ENCODE results near the gene KDM6A.
"Not testable (repeated sequence)": the region's sequence is repeated elsewhere in the genome, so short reads cannot be mapped to it uniquely, and the experiment has no call there.

DNA sequence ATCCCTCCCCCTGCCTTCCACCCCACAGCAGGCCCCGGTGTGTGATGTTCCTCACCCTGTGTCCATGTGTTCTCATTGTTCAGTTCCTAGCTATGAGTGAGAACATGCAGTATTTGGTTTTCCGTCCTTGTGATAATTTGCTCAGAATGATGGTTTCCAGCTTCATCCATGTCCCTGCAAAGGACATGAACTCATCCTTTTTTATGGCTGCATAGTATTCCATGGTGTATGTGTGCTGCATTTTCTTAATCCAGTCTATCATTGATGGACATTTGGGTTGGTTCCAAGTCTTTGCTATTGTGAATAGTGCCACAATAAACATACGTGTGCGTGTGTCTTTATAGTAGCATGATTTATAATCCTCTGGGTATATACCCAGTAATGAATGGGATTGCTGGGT is 200.0 kb downstream of the KDM6A start:
- not testable (repeated sequence) for TF ChIP-seq POLR2AphosphoS5 (IDR thresholded peaks at IDR 0.05; ENCODE audit: low read depth, low read length); POLR2A (IDR thresholded peaks at IDR 0.05; ENCODE audit: borderline replicate concordance, extremely low read depth, insufficient read depth, insufficient read length); SP1 (IDR thresholded peaks at IDR 0.05; ENCODE audit: low read depth); EZH2 (IDR thresholded peaks at IDR 0.05); EGR1 (IDR thresholded peaks at IDR 0.05; ENCODE audit: low read depth); MAX (IDR thresholded peaks at IDR 0.05)
- TF ChIP-seq, protein P1, sequence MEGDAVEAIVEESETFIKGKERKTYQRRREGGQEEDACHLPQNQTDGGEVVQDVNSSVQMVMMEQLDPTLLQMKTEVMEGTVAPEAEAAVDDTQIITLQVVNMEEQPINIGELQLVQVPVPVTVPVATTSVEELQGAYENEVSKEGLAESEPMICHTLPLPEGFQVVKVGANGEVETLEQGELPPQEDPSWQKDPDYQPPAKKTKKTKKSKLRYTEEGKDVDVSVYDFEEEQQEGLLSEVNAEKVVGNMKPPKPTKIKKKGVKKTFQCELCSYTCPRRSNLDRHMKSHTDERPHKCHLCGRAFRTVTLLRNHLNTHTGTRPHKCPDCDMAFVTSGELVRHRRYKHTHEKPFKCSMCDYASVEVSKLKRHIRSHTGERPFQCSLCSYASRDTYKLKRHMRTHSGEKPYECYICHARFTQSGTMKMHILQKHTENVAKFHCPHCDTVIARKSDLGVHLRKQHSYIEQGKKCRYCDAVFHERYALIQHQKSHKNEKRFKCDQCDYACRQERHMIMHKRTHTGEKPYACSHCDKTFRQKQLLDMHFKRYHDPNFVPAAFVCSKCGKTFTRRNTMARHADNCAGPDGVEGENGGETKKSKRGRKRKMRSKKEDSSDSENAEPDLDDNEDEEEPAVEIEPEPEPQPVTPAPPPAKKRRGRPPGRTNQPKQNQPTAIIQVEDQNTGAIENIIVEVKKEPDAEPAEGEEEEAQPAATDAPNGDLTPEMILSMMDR (IDR thresholded peaks at IDR 0.05 in 2 of 3, conservative IDR thresholded peaks at IDR 0.05 in 1 of 3; ENCODE audit: borderline replicate concordance in 1 of 3, insufficient read depth in 1 of 3, low read depth in 2 of 3, low read length in 2 of 3) = not testable (repeated sequence)
- TF ChIP-seq, protein P2, sequence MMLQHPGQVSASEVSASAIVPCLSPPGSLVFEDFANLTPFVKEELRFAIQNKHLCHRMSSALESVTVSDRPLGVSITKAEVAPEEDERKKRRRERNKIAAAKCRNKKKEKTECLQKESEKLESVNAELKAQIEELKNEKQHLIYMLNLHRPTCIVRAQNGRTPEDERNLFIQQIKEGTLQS (IDR thresholded peaks at IDR 0.05) = not testable (repeated sequence)

All from HCT116 (cell line).